SK-N-MC (cell line): ENCODE data around the gene LUC7L3.

Experiments
- DNase-seq: peaks from one replicate; pipeline ENCODE4 v3.0.0-alpha.2; 2011; ENCODE audit warnings: low read depth, low spot score
- H3K27ac ChIP-seq: fragments of 200-600 bp; sonication (generic); 2 replicates; pipeline ENCODE4 v1.5.1; 2016; ENCODE audit warnings: mixed run types
- H3K36me3 ChIP-seq: fragments of 200-600 bp; sonication (generic); 2 replicates; pipeline ENCODE4 v1.6.1; 2017; ENCODE audit warnings: antibody characterized with exemption, low read length, mixed read lengths; ENCODE audit not compliant: insufficient read depth
- H3K4me3 ChIP-seq: fragments of 200-600 bp; sonication (generic); 2 replicates; pipeline ENCODE4 v1.5.1; 2016
- H3K9ac ChIP-seq: fragments of 200-600 bp; sonication (generic); 2 replicates; pipeline ENCODE4 v1.8.0; 2017; ENCODE audit warnings: mixed run types, mixed read lengths; ENCODE audit not compliant: insufficient read length
- H3K9me3 ChIP-seq: fragments of 200-600 bp; sonication (generic); 2 replicates; pipeline ENCODE4 v1.6.1; 2017; ENCODE audit warnings: low read depth, mild to moderate bottlenecking, antibody characterized with exemption, low read length, moderate library complexity, mixed read lengths
- EZH2 ChIP-seq: fragments of 200-600 bp; sonication (generic); IDR thresholded peaks from one replicate; pipeline ENCODE4 v1.6.1; 2017; ENCODE audit warnings: antibody characterized with exemption
- FOXP2 ChIP-seq: optimal IDR thresholded peaks from 2 replicates; pipeline ENCODE3; 2011; ENCODE audit warnings: mild to moderate bottlenecking, moderate library complexity; ENCODE audit not compliant: insufficient read depth; ENCODE audit errors: extremely low read length, control extremely low read depth
- POLR2AphosphoS5 ChIP-seq: IDR thresholded peaks from 2 replicates; pipeline ENCODE4 v1.6.1; 2012; ENCODE audit warnings: mild to moderate bottlenecking, low read depth, low read length, borderline replicate concordance

The LUC7L3 gene, protein sequence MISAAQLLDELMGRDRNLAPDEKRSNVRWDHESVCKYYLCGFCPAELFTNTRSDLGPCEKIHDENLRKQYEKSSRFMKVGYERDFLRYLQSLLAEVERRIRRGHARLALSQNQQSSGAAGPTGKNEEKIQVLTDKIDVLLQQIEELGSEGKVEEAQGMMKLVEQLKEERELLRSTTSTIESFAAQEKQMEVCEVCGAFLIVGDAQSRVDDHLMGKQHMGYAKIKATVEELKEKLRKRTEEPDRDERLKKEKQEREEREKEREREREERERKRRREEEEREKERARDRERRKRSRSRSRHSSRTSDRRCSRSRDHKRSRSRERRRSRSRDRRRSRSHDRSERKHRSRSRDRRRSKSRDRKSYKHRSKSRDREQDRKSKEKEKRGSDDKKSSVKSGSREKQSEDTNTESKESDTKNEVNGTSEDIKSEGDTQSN

DNA sequence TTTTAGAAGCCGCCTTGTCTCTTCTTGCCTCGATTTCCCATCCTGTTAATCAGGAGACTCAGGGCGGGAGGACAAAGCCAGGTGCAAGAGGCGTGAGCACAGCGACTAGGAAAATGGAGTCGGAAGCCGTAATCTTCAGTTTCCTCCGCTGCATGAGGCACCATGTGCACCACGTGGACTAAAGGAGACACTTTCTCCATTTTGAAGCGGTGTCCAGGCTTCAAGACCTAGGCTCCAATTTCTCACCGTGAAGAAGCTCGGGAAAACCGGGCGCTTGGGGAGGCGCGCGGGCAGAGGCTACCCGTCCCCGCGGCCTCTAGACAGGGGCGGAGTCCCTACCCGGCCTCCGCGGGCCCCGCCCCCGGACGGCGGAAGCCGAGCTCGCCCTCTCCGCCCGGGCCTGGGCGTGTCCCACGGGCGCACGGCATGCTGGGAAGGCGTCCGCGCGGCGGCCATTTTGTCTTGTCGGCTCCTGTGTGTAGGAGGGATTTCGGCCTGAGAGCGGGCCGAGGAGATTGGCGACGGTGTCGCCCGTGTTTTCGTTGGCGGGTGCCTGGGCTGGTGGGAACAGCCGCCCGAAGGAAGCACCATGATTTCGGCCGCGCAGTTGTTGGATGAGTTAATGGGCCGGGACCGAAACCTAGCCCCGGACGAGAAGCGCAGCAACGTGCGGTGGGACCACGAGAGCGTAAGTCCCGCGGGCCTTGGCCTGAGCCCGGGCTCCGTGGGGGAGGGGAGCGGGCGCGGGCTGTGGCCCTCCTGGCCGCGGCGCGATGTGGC, at the start of gene LUC7L3:
Gene LUC7L3 (plus strand): TSS at position 460 of the 780 bp plus-strand sequence. CDS start 130 bp downstream, at position 590.
- Histone ChIP-seq H3K9ac (peak within 1 kb of the TSS; percentile 98), H3K9me3 (no peaks in the 10 kb centered on the region), H3K4me3 (peak within 1 kb of the TSS; percentile 97), H3K27ac (peak within 1 kb of the TSS; percentile 96), H3K36me3 (peaks cover 33% of the 10 kb centered on the region)
- no peak for TF ChIP-seq EZH2
- TF ChIP-seq FOXP2 = peak; percentile 42
- peak; percentile 95 for TF ChIP-seq POLR2AphosphoS5
- no peak for DNase-seq

DNA sequence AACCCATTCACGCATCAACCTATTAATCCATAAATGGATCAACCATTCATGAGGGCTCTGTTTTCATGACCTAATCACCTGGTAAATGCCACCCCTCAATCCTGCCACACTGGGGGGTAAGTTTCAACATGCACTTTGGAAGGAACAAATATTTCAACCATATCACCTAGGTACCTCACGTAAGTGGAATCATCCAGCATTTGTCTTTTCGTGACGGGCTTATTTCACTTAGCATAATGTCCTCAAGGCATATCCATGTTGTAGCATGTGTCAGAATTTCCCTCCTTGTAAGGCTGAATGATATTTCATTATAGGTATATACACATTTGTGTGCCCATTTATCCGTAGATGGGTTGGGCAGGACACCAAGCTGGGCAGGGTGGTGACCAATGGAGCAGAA, 47.3 kb upstream of the LUC7L3 start:
- no peak for DNase-seq
- Histone ChIP-seq H3K36me3 (no peaks in the 10 kb centered on the region), H3K9ac (no peak overlapping the region), H3K4me3 (no peak overlapping the region), H3K27ac (no peak overlapping the region), H3K9me3 (no peaks in the 10 kb centered on the region)
- TF ChIP-seq POLR2AphosphoS5 (no peak), FOXP2 (no peak), EZH2 (no peak)

DNA sequence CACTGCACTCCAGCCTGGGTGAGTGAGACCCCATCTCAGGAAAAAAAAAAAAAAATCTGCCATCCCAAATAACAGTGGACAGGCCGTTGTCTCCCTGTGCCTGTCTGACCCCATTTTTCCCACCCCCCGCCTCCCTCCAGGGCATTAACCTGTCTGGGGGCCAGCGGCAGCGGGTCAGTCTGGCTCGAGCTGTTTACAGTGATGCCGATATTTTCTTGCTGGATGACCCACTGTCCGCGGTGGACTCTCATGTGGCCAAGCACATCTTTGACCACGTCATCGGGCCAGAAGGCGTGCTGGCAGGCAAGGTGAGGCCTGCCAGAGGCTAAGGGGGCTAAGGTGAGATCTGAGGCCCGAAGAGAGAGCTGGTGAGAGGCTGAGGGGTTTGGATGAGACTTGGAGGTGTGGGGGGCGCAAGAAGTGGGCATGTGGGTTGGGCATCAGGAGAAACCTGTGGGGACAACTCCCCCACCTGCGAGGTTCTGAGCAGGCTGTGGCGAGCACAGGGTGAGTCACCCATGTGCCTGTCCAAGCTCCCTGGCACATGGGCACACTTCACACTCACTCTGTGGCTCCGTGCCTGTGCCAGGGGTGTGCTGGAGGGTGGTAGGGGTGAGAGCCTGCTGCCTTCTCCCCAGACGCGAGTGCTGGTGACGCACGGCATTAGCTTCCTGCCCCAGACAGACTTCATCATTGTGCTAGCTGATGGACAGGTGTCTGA, 46.4 kb upstream of the LUC7L3 start:
- Histone ChIP-seq H3K9ac (no peak overlapping the region), H3K9me3 (no peaks in the 10 kb centered on the region), H3K36me3 (no peaks in the 10 kb centered on the region), H3K27ac (no peak overlapping the region), H3K4me3 (no peak overlapping the region)
- TF ChIP-seq POLR2AphosphoS5 = no peak
- no peak for TF ChIP-seq EZH2
- TF ChIP-seq FOXP2 = no peak
- DNase-seq = no peak

DNA sequence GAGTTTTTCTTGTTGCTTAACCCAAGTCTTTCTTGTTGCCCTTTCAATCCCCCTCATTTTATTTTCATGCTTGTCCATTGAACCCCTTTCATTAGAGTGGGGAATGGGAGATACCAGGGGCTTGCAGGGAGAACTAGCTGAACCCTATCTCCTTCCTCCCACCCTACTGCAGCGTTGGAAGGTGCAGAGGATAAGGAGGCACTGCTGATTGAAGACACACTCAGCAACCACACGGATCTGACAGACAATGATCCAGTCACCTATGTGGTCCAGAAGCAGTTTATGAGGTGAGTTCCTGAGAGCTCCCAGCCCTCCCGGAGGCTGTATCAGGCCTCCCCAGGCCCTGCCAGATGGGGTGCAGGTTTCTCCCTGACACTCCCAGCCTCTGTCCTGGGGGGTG, 44.2 kb upstream of the LUC7L3 start:
- DNase-seq = no peak
- no peak overlapping the region for H3K9ac ChIP-seq
- H3K4me3 ChIP-seq = no peak overlapping the region
- no peaks in the 10 kb centered on the region for H3K9me3 ChIP-seq
- H3K36me3 ChIP-seq = no peaks in the 10 kb centered on the region
- TF ChIP-seq POLR2AphosphoS5 = no peak
- no peak for TF ChIP-seq FOXP2
- TF ChIP-seq EZH2 = no peak
- H3K27ac ChIP-seq = no peak overlapping the region

DNA sequence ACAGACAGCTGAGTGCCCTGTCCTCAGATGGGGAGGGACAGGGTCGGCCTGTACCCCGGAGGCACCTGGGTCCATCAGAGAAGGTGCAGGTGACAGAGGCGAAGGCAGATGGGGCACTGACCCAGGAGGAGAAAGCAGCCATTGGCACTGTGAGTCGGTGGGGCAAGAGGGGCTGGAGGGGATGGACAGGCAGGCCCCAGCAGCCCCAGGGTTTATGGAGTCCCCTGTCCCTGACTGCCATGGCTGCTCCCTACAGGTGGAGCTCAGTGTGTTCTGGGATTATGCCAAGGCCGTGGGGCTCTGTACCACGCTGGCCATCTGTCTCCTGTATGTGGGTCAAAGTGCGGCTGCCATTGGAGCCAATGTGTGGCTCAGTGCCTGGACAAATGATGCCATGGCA, 43.8 kb upstream of the LUC7L3 start:
- no peak for DNase-seq
- TF ChIP-seq FOXP2 (no peak), EZH2 (no peak), POLR2AphosphoS5 (no peak)
- Histone ChIP-seq H3K9ac (no peak overlapping the region), H3K36me3 (no peaks in the 10 kb centered on the region), H3K27ac (no peak overlapping the region), H3K9me3 (no peaks in the 10 kb centered on the region), H3K4me3 (no peak overlapping the region)

DNA sequence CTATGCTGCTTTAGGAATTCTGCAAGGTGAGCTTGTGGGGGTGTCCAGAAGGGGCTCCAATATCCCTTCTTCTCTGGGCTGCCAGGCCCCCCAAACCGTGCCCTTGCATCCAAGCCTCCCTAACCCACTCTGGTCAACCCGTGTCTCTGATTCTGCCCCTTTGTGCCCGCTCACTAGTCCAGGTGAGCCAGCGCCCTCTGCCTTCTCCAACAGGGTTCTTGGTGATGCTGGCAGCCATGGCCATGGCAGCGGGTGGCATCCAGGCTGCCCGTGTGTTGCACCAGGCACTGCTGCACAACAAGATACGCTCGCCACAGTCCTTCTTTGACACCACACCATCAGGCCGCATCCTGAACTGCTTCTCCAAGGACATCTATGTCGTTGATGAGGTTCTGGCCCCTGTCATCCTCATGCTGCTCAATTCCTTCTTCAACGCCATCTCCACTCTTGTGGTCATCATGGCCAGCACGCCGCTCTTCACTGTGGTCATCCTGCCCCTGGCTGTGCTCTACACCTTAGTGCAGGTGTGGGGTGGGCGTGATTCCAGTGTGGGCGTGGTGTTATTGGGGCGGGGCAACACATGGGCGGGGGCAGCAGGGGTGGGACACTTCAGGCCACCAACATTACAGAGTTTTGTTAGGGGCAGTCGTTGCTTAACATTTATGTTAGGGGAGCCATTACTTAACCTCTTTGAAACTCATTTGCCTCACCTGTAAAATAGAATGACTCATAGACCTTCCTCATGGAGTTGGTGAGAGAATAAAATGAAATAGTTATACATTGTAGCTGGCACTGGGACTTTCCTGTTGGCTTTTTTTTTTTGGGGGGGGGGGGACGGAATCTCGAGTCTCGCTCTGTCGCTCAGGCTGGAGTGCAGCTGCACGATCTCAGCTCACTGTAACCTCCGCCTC, 43.1 kb upstream of the LUC7L3 start:
- no peak for TF ChIP-seq FOXP2
- no peak for TF ChIP-seq POLR2AphosphoS5
- TF ChIP-seq EZH2 = no peak
- Histone ChIP-seq H3K9ac (no peak overlapping the region), H3K27ac (no peak overlapping the region), H3K9me3 (no peaks in the 10 kb centered on the region), H3K36me3 (no peaks in the 10 kb centered on the region), H3K4me3 (no peak overlapping the region)
- no peak for DNase-seq

DNA sequence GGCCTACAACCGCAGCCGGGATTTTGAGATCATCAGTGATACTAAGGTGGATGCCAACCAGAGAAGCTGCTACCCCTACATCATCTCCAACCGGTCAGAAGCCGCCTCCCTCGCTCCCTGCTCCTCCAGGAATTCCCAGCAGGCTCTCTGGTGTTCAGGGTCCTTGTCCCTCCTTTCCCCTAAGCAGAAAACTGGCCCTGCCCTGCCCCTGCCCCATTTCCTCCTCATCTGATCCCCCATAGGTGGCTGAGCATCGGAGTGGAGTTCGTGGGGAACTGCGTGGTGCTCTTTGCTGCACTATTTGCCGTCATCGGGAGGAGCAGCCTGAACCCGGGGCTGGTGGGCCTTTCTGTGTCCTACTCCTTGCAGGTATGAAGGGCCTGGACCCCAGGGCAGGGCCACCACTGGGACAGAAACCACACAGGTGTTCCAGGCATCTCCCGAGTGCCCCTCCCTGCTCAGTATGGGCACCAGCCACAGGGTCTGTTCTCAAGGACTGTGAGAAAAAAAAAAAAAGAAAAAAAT, 41.5 kb upstream of the LUC7L3 start:
- TF ChIP-seq EZH2 = no peak
- TF ChIP-seq POLR2AphosphoS5 = no peak
- no peak for TF ChIP-seq FOXP2
- no peak for DNase-seq
- no peaks in the 10 kb centered on the region for H3K36me3 ChIP-seq
- H3K27ac ChIP-seq = no peak overlapping the region
- H3K9ac ChIP-seq = no peak overlapping the region
- no peak overlapping the region for H3K4me3 ChIP-seq
- H3K9me3 ChIP-seq = no peaks in the 10 kb centered on the region

DNA sequence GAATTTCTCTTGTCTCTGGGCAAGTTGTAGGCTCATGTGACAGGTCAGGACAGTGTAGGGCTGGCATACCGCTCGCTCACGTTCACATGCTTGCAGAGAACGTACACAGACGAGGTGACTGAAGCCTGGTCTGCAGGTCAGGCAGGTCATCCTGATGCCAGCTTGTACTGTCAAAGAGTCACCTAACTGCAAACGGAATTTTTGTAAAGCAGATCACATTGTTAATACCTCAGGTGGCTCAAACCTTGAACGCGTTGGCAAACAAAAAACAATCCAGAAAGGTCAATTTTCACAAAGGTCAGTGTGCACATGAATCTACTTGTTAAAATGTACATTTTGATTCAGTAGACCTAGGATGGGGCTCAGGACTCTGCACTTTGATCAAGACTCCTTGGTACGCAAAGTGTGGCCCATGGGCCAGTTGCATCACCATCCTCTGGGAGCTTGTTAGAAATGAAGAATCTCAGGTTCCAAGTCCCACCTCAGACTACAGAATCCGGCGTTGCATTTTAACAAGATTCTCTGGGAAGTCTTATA, 40.3 kb upstream of the LUC7L3 start:
- Histone ChIP-seq H3K27ac (no peak overlapping the region), H3K9ac (no peak overlapping the region), H3K4me3 (no peak overlapping the region), H3K9me3 (no peaks in the 10 kb centered on the region), H3K36me3 (no peaks in the 10 kb centered on the region)
- no peak for TF ChIP-seq EZH2
- TF ChIP-seq FOXP2 = no peak
- TF ChIP-seq POLR2AphosphoS5 = no peak
- DNase-seq = no peak
